H1 (cell line): ENCODE results near the gene KLF9. TPM values are rescaled to one million over a fixed set of nuclear protein-coding genes. Genes with fewer than 3 reads are reported as not detected.

Experiments
- BCL11A ChIP-seq, 2 experiments: IDR thresholded peaks; one replicate each; pipeline ENCODE4 v1.6.1; 2011; ENCODE audit warnings: low read depth in 2 of 2, low read length in 2 of 2, mild to moderate bottlenecking in 2 of 2
- EGR1 ChIP-seq: IDR thresholded peaks from 2 replicates; pipeline ENCODE4 v1.6.1; 2011; ENCODE audit warnings: low read depth, low read length, borderline replicate concordance
- JUND ChIP-seq: IDR thresholded peaks from 2 replicates; pipeline ENCODE4 v1.6.1; 2011; ENCODE audit warnings: mild to moderate bottlenecking, improper control_type of control experiment, low read length
- MAFK ChIP-seq: IDR thresholded peaks from 2 replicates; pipeline ENCODE4 v1.6.1; 2012; ENCODE audit warnings: low read depth, mild to moderate bottlenecking, improper control_type of control experiment, low read length
- YY1 ChIP-seq: IDR thresholded peaks from 2 replicates; pipeline ENCODE4 v1.6.1; 2011; ENCODE audit warnings: low read depth, mild to moderate bottlenecking, low read length
- polyA plus RNA-seq, 7 experiments: library from polyadenylated mRNA; depleted of rRNA in 3 of 7; stranded (reverse) in 5 of 7; unstranded in 2 of 7; fragments of >200 nt in 5 of 7; fragments of 200-250 nt in 2 of 7; gene quantifications; 1 replicate in 5 of 7; 2 replicates in 1 of 7; 4 replicates in 1 of 7; pipeline versions ENCODE4 v1.2.1 to v1.2.3, GENCODE V29; 2011 to 2013; ENCODE audit warnings: missing spikeins in 2 of 7, mixed read lengths in 2 of 7
- total RNA-seq: library from RNA; stranded (reverse); fragmentation: NEBNext Ultra II Directional; extraction: Animal tissue kit (Norgen Biotek cat#: 25700); gene quantifications from 2 replicates; pipeline ENCODE4 v1.2.1, GENCODE V29; 2021
- TF ChIP-seq, protein P1 (sequence below): fragments of 300-600 bp; sonication (generic); IDR thresholded peaks from 2 replicates; pipeline ENCODE4 v1.7.1; 2012; ENCODE audit warnings: low read length, moderate library complexity, mild to moderate bottlenecking, inconsistent platforms; ENCODE audit not compliant: insufficient replicate concordance
- TF ChIP-seq, protein P2 (sequence below): IDR thresholded peaks from 2 replicates; pipeline ENCODE4 v1.6.1; 2011; ENCODE audit warnings: low read length, improper control_type of control experiment
- TF ChIP-seq, protein P3 (sequence below): IDR thresholded peaks from 2 replicates; pipeline ENCODE4 v1.6.1; 2012; ENCODE audit warnings: low read length, inconsistent platforms

Gene KLF9
- total and polyA plus RNA-seq, 2 of the 8 experiments (the other 6 are each of a cell fraction or from before 2014, with no cell fraction given) = 0.47 to 0.82 TPM

DNA sequence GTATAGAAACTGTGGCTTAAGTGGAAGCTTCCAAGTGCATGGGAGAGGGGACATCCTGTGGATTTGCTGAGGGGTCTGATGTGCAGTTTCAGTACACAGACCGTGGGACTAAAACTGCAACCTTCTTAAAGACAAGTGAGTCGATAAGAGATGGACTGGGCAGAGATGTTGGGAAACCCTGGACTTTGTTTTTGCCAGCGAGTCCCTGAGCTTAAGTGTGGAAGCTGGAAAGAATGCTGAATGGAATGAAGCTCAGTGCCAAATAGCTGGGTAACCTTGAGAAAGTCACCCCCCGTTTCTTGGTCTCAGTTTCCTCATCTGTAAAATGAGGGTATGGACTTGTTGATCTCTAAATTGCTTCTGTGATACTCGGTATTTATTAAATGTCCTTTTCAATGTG lies 37.3 kb upstream of the KLF9 start (continued):
- TF ChIP-seq, protein P1, sequence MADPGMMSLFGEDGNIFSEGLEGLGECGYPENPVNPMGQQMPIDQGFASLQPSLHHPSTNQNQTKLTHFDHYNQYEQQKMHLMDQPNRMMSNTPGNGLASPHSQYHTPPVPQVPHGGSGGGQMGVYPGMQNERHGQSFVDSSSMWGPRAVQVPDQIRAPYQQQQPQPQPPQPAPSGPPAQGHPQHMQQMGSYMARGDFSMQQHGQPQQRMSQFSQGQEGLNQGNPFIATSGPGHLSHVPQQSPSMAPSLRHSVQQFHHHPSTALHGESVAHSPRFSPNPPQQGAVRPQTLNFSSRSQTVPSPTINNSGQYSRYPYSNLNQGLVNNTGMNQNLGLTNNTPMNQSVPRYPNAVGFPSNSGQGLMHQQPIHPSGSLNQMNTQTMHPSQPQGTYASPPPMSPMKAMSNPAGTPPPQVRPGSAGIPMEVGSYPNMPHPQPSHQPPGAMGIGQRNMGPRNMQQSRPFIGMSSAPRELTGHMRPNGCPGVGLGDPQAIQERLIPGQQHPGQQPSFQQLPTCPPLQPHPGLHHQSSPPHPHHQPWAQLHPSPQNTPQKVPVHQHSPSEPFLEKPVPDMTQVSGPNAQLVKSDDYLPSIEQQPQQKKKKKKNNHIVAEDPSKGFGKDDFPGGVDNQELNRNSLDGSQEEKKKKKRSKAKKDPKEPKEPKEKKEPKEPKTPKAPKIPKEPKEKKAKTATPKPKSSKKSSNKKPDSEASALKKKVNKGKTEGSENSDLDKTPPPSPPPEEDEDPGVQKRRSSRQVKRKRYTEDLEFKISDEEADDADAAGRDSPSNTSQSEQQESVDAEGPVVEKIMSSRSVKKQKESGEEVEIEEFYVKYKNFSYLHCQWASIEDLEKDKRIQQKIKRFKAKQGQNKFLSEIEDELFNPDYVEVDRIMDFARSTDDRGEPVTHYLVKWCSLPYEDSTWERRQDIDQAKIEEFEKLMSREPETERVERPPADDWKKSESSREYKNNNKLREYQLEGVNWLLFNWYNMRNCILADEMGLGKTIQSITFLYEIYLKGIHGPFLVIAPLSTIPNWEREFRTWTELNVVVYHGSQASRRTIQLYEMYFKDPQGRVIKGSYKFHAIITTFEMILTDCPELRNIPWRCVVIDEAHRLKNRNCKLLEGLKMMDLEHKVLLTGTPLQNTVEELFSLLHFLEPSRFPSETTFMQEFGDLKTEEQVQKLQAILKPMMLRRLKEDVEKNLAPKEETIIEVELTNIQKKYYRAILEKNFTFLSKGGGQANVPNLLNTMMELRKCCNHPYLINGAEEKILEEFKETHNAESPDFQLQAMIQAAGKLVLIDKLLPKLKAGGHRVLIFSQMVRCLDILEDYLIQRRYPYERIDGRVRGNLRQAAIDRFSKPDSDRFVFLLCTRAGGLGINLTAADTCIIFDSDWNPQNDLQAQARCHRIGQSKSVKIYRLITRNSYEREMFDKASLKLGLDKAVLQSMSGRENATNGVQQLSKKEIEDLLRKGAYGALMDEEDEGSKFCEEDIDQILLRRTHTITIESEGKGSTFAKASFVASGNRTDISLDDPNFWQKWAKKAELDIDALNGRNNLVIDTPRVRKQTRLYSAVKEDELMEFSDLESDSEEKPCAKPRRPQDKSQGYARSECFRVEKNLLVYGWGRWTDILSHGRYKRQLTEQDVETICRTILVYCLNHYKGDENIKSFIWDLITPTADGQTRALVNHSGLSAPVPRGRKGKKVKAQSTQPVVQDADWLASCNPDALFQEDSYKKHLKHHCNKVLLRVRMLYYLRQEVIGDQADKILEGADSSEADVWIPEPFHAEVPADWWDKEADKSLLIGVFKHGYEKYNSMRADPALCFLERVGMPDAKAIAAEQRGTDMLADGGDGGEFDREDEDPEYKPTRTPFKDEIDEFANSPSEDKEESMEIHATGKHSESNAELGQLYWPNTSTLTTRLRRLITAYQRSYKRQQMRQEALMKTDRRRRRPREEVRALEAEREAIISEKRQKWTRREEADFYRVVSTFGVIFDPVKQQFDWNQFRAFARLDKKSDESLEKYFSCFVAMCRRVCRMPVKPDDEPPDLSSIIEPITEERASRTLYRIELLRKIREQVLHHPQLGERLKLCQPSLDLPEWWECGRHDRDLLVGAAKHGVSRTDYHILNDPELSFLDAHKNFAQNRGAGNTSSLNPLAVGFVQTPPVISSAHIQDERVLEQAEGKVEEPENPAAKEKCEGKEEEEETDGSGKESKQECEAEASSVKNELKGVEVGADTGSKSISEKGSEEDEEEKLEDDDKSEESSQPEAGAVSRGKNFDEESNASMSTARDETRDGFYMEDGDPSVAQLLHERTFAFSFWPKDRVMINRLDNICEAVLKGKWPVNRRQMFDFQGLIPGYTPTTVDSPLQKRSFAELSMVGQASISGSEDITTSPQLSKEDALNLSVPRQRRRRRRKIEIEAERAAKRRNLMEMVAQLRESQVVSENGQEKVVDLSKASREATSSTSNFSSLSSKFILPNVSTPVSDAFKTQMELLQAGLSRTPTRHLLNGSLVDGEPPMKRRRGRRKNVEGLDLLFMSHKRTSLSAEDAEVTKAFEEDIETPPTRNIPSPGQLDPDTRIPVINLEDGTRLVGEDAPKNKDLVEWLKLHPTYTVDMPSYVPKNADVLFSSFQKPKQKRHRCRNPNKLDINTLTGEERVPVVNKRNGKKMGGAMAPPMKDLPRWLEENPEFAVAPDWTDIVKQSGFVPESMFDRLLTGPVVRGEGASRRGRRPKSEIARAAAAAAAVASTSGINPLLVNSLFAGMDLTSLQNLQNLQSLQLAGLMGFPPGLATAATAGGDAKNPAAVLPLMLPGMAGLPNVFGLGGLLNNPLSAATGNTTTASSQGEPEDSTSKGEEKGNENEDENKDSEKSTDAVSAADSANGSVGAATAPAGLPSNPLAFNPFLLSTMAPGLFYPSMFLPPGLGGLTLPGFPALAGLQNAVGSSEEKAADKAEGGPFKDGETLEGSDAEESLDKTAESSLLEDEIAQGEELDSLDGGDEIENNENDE = no peak
- TF ChIP-seq BCL11A (IDR thresholded peaks at IDR 0.05; ENCODE audit: low read depth in 2 of 2, low read length in 2 of 2) (no peak), JUND (no peak), YY1 (no peak), MAFK (no peak), EGR1 (no peak)
- TF ChIP-seq, protein P2, sequence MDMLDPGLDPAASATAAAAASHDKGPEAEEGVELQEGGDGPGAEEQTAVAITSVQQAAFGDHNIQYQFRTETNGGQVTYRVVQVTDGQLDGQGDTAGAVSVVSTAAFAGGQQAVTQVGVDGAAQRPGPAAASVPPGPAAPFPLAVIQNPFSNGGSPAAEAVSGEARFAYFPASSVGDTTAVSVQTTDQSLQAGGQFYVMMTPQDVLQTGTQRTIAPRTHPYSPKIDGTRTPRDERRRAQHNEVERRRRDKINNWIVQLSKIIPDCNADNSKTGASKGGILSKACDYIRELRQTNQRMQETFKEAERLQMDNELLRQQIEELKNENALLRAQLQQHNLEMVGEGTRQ = no peak
- TF ChIP-seq, protein P3, sequence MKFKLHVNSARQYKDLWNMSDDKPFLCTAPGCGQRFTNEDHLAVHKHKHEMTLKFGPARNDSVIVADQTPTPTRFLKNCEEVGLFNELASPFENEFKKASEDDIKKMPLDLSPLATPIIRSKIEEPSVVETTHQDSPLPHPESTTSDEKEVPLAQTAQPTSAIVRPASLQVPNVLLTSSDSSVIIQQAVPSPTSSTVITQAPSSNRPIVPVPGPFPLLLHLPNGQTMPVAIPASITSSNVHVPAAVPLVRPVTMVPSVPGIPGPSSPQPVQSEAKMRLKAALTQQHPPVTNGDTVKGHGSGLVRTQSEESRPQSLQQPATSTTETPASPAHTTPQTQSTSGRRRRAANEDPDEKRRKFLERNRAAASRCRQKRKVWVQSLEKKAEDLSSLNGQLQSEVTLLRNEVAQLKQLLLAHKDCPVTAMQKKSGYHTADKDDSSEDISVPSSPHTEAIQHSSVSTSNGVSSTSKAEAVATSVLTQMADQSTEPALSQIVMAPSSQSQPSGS = no peak
